Gastroesophageal sphincter (tissue), 4 donors: ENCODE data around the gene LARP1B. TPM values are rescaled to one million over a fixed set of nuclear protein-coding genes. Genes with fewer than 3 reads are reported as not detected.
"Not testable (repeated sequence)": the region's sequence is repeated elsewhere in the genome, so short reads cannot be mapped to it uniquely, and the experiment has no call there.

Experiments
- ATAC-seq: fragments of 150-250 bp; one replicate; pipeline ENCODE4 v1.9.1; 2016; ENCODE audit warnings: mild to moderate bottlenecking, moderate library complexity
- H3K27ac ChIP-seq, 4 donors: fragments of 200-600 bp; sonication (generic) in 3 of 4; 1 replicate in 3 of 4; 2 replicates in 1 of 4; pipeline ENCODE4 v1.5.1; 2016 to 2019
- H3K27me3 ChIP-seq: fragments of 200-600 bp; sonication (generic); one replicate; pipeline ENCODE4 v1.5.1; 2019
- H3K36me3 ChIP-seq, 2 donors: fragments of 200-600 bp; sonication (generic); one replicate each; pipeline ENCODE4 v1.5.1; 2019; ENCODE audit warnings: control low read depth in 1 of 2
- H3K4me1 ChIP-seq, 3 donors: fragments of 200-600 bp; sonication (generic); 1 replicate in 2 of 3; 2 replicates in 1 of 3; pipeline ENCODE4 v1.5.1; 2016 to 2019; ENCODE audit warnings: control low read depth in 2 of 3
- H3K4me3 ChIP-seq, 2 donors: fragments of 200-600 bp; sonication (generic); one replicate each; pipeline ENCODE4 v1.5.1; 2019; ENCODE audit warnings: mild to moderate bottlenecking in 1 of 2, moderate library complexity in 1 of 2
- H3K9me3 ChIP-seq, 3 donors: fragments of 200-600 bp; sonication (generic); one replicate each; pipeline ENCODE4 v1.5.1; 2017 to 2019; ENCODE audit warnings: control low read depth in 2 of 3
- EP300 ChIP-seq: sonication (generic); formaldehyde crosslinking; IDR thresholded peaks from one replicate; pipeline ENCODE4 v1.6.1; 2017; ENCODE audit warnings: antibody characterized with exemption, mild to moderate bottlenecking
- POLR2A ChIP-seq, 2 donors: fragments of 450-650 bp; IDR thresholded peaks; one replicate each; pipeline ENCODE4 v1.6.1; 2017; ENCODE audit warnings: antibody characterized with exemption in 2 of 2, mild to moderate bottlenecking in 2 of 2, moderate library complexity in 1 of 2
- POLR2AphosphoS5 ChIP-seq: sonication (generic); formaldehyde crosslinking; IDR thresholded peaks from one replicate; pipeline ENCODE4 v1.6.1; 2017; ENCODE audit warnings: antibody characterized with exemption
- WGBS, 2 donors: methylation state at CpG; one replicate each; pipeline ENCODE4 v1.1.5; 2018; ENCODE audit warnings: low coverage in 1 of 2; 5-methylcytosine and 5-hydroxymethylcytosine counted together
- total RNA-seq, 4 donors: library from RNA; depleted of rRNA; stranded (reverse); fragments of >200 nt; gene quantifications; one replicate each; pipeline ENCODE4 v1.1.0, GENCODE V29; 2016
- TF ChIP-seq, protein P1 (sequence below), 4 experiments: fragments of 200-600 bp in 2 of 4; fragments of 450-650 bp in 2 of 4; sonication (generic) in 1 of 4; IDR thresholded peaks; one replicate each; pipeline ENCODE4 v1.5.1; 2017 to 2019; ENCODE audit warnings: antibody characterized with exemption in 4 of 4, mild to moderate bottlenecking in 2 of 4, moderate library complexity in 2 of 4

LARP1B gene
- total RNA-seq, 4 donors from 2014 or later, result 18.5 to 33.2 (median 26.4) TPM

GRCh38 chr4:128054907-128055306 is 6.2 kb upstream of the LARP1B start:
- WGBS, 2 donors, result 81 to 90% methylated on average over 3 to 6 of the region's 9 CpGs

GRCh38 chr4:128055441-128056206 is 5.5 kb upstream of the LARP1B start:
- H3K4me1 ChIP-seq, H3K27ac ChIP-seq, H3K4me3 ChIP-seq, H3K27me3 ChIP-seq, H3K9me3 ChIP-seq, ATAC-seq, H3K36me3 ChIP-seq: not testable (repeated sequence)
- WGBS, 2 donors, result 91 to 92% methylated on average over 3 to 10 of the region's 10 CpGs

More at GRCh38 chr4:128054907-128055306, 6.2 kb upstream of the LARP1B start:
- H3K27me3 ChIP-seq, H3K27ac ChIP-seq, H3K36me3 ChIP-seq, H3K4me1 ChIP-seq, H3K9me3 ChIP-seq, ATAC-seq, H3K4me3 ChIP-seq: not testable (repeated sequence)

GRCh38 chr4:128056396-128056795 is 4.7 kb upstream of the LARP1B start:
- Histone ChIP-seq H3K27ac (no peak overlapping the region), H3K27me3 (no peaks in the 10 kb centered on the region), H3K4me3 (no peak overlapping the region), H3K4me1 (peaks cover 0 to 10% (median 0%) of the 10 kb centered on the region in 3 donors), H3K36me3 (no peaks in the 10 kb centered on the region), H3K9me3 (no peaks in the 10 kb centered on the region)
- no peak for ATAC-seq
- TF ChIP-seq, protein P1, sequence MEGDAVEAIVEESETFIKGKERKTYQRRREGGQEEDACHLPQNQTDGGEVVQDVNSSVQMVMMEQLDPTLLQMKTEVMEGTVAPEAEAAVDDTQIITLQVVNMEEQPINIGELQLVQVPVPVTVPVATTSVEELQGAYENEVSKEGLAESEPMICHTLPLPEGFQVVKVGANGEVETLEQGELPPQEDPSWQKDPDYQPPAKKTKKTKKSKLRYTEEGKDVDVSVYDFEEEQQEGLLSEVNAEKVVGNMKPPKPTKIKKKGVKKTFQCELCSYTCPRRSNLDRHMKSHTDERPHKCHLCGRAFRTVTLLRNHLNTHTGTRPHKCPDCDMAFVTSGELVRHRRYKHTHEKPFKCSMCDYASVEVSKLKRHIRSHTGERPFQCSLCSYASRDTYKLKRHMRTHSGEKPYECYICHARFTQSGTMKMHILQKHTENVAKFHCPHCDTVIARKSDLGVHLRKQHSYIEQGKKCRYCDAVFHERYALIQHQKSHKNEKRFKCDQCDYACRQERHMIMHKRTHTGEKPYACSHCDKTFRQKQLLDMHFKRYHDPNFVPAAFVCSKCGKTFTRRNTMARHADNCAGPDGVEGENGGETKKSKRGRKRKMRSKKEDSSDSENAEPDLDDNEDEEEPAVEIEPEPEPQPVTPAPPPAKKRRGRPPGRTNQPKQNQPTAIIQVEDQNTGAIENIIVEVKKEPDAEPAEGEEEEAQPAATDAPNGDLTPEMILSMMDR (IDR thresholded peaks at IDR 0.05), result no peak
- TF ChIP-seq EP300 (no peak), POLR2A (IDR thresholded peaks at IDR 0.05) (no peak), POLR2AphosphoS5 (no peak)

GRCh38 chr4:128060121-128060698 is 902 bp upstream of the LARP1B start:
- H3K27me3 ChIP-seq, result no peaks in the 10 kb centered on the region
- ATAC-seq, result no peak
- peaks cover 0 to 29% (median 6%) of the 10 kb centered on the region in 3 donors for H3K4me1 ChIP-seq
- H3K4me3 ChIP-seq, result peak overlapping the region; percentile 56 to 93
- no peaks in the 10 kb centered on the region for H3K36me3 ChIP-seq
- WGBS, 2 donors, result 17 to 22% methylated on average over 9 to 21 of the region's 21 CpGs
- no peaks in the 10 kb centered on the region for H3K9me3 ChIP-seq
- peak overlapping the region; percentile 77 to 98 (median 96) for H3K27ac ChIP-seq
- TF ChIP-seq EP300 (no peak), POLR2A (IDR thresholded peaks at IDR 0.05) (no peak), POLR2AphosphoS5 (no peak)
- TF ChIP-seq, protein P1 (IDR thresholded peaks at IDR 0.05), result no peak

- 0 to 3% methylated on average over 6 to 7 of the region's 101 CpGs for WGBS, 2 donors
- Histone ChIP-seq H3K4me1 (peaks cover 0 to 29% (median 6%) of the 10 kb centered on the region in 3 donors), H3K36me3 (no peaks in the 10 kb centered on the region), H3K27me3 (no peaks in the 10 kb centered on the region), H3K27ac (peak overlapping the region; percentile 77 to 98 (median 96)), H3K9me3 (no peaks in the 10 kb centered on the region), H3K4me3 (peak overlapping the region; percentile 56 to 93)
- peak; percentile 30 for ATAC-seq
- peak; percentile 21 for TF ChIP-seq POLR2AphosphoS5
- no peak for TF ChIP-seq EP300
Observed at GRCh38 chr4:128061566-128062536, 739 bp downstream of the LARP1B start.

GRCh38 chr4:128066453-128066820 is 5.3 kb downstream of the LARP1B start:
- H3K27ac ChIP-seq, ATAC-seq, H3K4me3 ChIP-seq, H3K36me3 ChIP-seq, H3K9me3 ChIP-seq, H3K27me3 ChIP-seq: not testable (repeated sequence)
- WGBS, 2 donors, result 97 to 98% methylated on average over 5 to 6 of the region's 10 CpGs
- peaks cover 0 to 19% (median 6%) of the 10 kb centered on the region in 3 donors for H3K4me1 ChIP-seq
